RCC 7860 (cell line): ENCODE measurements around the gene CARD16.
"Not testable (repeated sequence)": the region's sequence is repeated elsewhere in the genome, so short reads cannot be mapped to it uniquely, and the experiment has no call there.

Experiments
- DNase-seq: peaks from one replicate; pipeline ENCODE4 v3.0.0-alpha.2; 2015; ENCODE audit warnings: low spot score
- FAIRE-seq: peaks from 2 replicates; lab custom pipeline; 2012; peaks lifted over from hg19 to GRCh38; lab: Jason Lieb, UNC

The CARD16 gene

GRCh38 chr11:105051559-105051958, 6.4 kb upstream of the CARD16 start:
- FAIRE-seq = no peak
- DNase-seq = no peak

GRCh38 chr11:105049481-105049880, 4.3 kb upstream of the CARD16 start:
- DNase-seq (no peak), FAIRE-seq (no peak)

GRCh38 chr11:105046898-105047579, 1.9 kb upstream of the CARD16 start:
- DNase-seq (peak; percentile 57), FAIRE-seq (peak; percentile 27)

GRCh38 chr11:105045676-105046296, 651 bp upstream of the CARD16 start:
- DNase-seq (no peak), FAIRE-seq (no peak)

GRCh38 chr11:105042178-105042577, 3.0 kb downstream of the CARD16 start:
- FAIRE-seq = no peak
- DNase-seq = no peak

GRCh38 chr11:105040703-105041102, 4.4 kb downstream of the CARD16 start:
- FAIRE-seq (no peak), DNase-seq (no peak)

- DNase-seq = no peak
- no peak for FAIRE-seq
Observed at GRCh38 chr11:105034813-105035620, 10.1 kb downstream of the CARD16 start, which contains the start of gene CASP1. Gene CASP1, minus strand, starts transcription at chr11:105035144. Its CDS starts 31 bp downstream, at chr11:105035113.

GRCh38 chr11:105034388-105034787, 10.7 kb downstream of the CARD16 start:
- FAIRE-seq, DNase-seq: not testable (repeated sequence)

GRCh38 chr11:105033781-105034180, 11.4 kb downstream of the CARD16 start:
- DNase-seq = no peak
- FAIRE-seq = no peak

GRCh38 chr11:105033343-105033742, 11.8 kb downstream of the CARD16 start:
- DNase-seq = no peak
- FAIRE-seq = no peak

- FAIRE-seq = no peak
- DNase-seq = no peak
Observed at GRCh38 chr11:105032495-105032894, 12.6 kb downstream of the CARD16 start.

GRCh38 chr11:105027678-105028077, 17.5 kb downstream of the CARD16 start:
- DNase-seq = no peak
- FAIRE-seq = no peak

GRCh38 chr11:105024394-105024793, 20.7 kb downstream of the CARD16 start:
- DNase-seq (no peak), FAIRE-seq (no peak)

- FAIRE-seq = no peak
- DNase-seq = no peak
Observed at GRCh38 chr11:105023003-105023402, 22.1 kb downstream of the CARD16 start, which contains the start of gene CASP5. Gene CASP5, minus strand, starts transcription at chr11:105023168. Its CDS starts 32 bp downstream, at chr11:105023136.

GRCh38 chr11:105022527-105022926, 22.6 kb downstream of the CARD16 start:
- FAIRE-seq (no peak), DNase-seq (no peak)

- no peak for FAIRE-seq
- no peak for DNase-seq
Observed at GRCh38 chr11:105007463-105007862, 37.7 kb downstream of the CARD16 start.

GRCh38 chr11:105005451-105005845, 39.7 kb downstream of the CARD16 start:
- DNase-seq (no peak), FAIRE-seq (no peak)

- no peak for DNase-seq
- no peak for FAIRE-seq
Observed at GRCh38 chr11:105004021-105004420, 41.1 kb downstream of the CARD16 start.

- FAIRE-seq (no peak), DNase-seq (no peak)
Observed at GRCh38 chr11:105003151-105003550, 42.0 kb downstream of the CARD16 start.

GRCh38 chr11:105000797-105001196, 44.3 kb downstream of the CARD16 start:
- DNase-seq (no peak), FAIRE-seq (no peak)

GRCh38 chr11:105000167-105000566, 45.0 kb downstream of the CARD16 start:
- DNase-seq (peak; percentile 16), FAIRE-seq (no peak)

- DNase-seq = no peak
- no peak for FAIRE-seq
Observed at GRCh38 chr11:104999721-105000120, 45.4 kb downstream of the CARD16 start.
